ENCODE results near the gene RPH3AL. TPM values are rescaled to one million over a fixed set of nuclear protein-coding genes. Genes with fewer than 3 reads are reported as not detected.

The RPH3AL gene
- total and polyA plus RNA-seq, 2 of the 8 experiments (the other 6 are each of a cell fraction or from before 2014, with no cell fraction given): 5.6 to 5.8 TPM

- no peak overlapping the region for H3K4me2 ChIP-seq (ENCODE audit: insufficient read depth in 1 of 2, low read depth in 2 of 2, low read length in 2 of 2)
- no peak overlapping the region for H3K23ac ChIP-seq (ENCODE audit: insufficient read length)
- 93% methylated on average over 23 of the region's 31 CpGs; no CpG with 5 or more reads in 1 of the 2 experiments for WGBS, 2 experiments (ENCODE audit: extremely low coverage in 1 of 2, insufficient coverage in 1 of 2, insufficient read length in 1 of 2, insufficient replicate concordance in 2 of 2, low coverage in 1 of 2, low lambda C conversion rate in 2 of 2, missing lambda C conversion rate in 1 of 2)
- H2BK5ac ChIP-seq (ENCODE audit: low read depth, low read length): no peak overlapping the region; the same call in 1 of the 2 replicates
- no peaks in the 10 kb centered on the region for H3K9me3 ChIP-seq (ENCODE audit: insufficient read depth in 2 of 2, low read depth in 1 of 2, low read length in 1 of 2)
- H2BK20ac ChIP-seq (ENCODE audit: low read length): no peak overlapping the region
- H3K56ac ChIP-seq (replicated peaks; ENCODE audit: insufficient read length, low read depth, low read length): no peak overlapping the region
- no peak overlapping the region for H2BK120ac ChIP-seq (replicated peaks; ENCODE audit: low read depth, low read length)
- CTCF ChIA-PET (ENCODE audit: partially characterized antibody): interaction anchor here (1.1 to 1.6 kb wide), 2 partner anchors 8 to 115 kb away, joined by 4 to 5 read pairs; no protein-coding TSS in a partner anchor
- H3K79me2 ChIP-seq (ENCODE audit: control insufficient read depth in 1 of 2, insufficient read depth in 2 of 2, low read length in 2 of 2): no peaks in the 10 kb centered on the region
- no peak overlapping the region for H2BK15ac ChIP-seq (ENCODE audit: low read length)
- peak overlapping the region; percentile 40 for H4K91ac ChIP-seq (replicated peaks; ENCODE audit: insufficient read length, low read length)
- H3K4me3 ChIP-seq (ENCODE audit: extremely low read depth in 1 of 4, insufficient read depth in 2 of 4, low read depth in 3 of 4, low read length in 4 of 4): no peak overlapping the region
- H3K9ac ChIP-seq (replicated peaks in 1 of 4; ENCODE audit: extremely low read depth in 1 of 4, low read depth in 3 of 4, low read length in 3 of 4): no peak overlapping the region
- FAIRE-seq (no peak), DNase-seq (ENCODE audit: low read depth in 1 of 2, low spot score in 2 of 2) (no peak)
- H3K36me3 ChIP-seq (ENCODE audit: control insufficient read depth in 2 of 4, insufficient read depth in 4 of 4, low read length in 3 of 4): no peaks in the 10 kb centered on the region
- no peak overlapping the region for H3K14ac ChIP-seq (ENCODE audit: insufficient read length)
- POLR2A ChIA-PET (ENCODE audit: partially characterized antibody): interaction anchor here (1.8 kb wide), 1 partner anchor 11 kb away, joined by 4 read pairs; no protein-coding TSS in a partner anchor
- no peak overlapping the region for H3K18ac ChIP-seq (ENCODE audit: extremely low read depth, low read length)
- peaks cover 0 to 3% (median 0%) of the 10 kb centered on the region in 4 experiments; a peak in 1 of 7 replicates for H3K4me1 ChIP-seq (replicated peaks in 1 of 4; ENCODE audit: control insufficient read depth in 3 of 4, insufficient read depth in 4 of 4, low read length in 3 of 4)
- no peaks in the 10 kb centered on the region; a peak in 1 of 7 replicates for H3K27me3 ChIP-seq (replicated peaks in 1 of 4; ENCODE audit: control insufficient read depth in 3 of 4, extremely low read depth in 1 of 4, insufficient read depth in 3 of 4, low read length in 3 of 4)
- no peak overlapping the region for H3K27ac ChIP-seq (ENCODE audit: low read depth, low read length)
- H3K79me1 ChIP-seq (ENCODE audit: low read depth, low read length): no peaks in the 10 kb centered on the region
- no peak overlapping the region for H2BK12ac ChIP-seq (ENCODE audit: low read depth, low read length)
- H2AFZ ChIP-seq (ENCODE audit: low read length): no peak overlapping the region
- no peaks in the 10 kb centered on the region for H3K23me2 ChIP-seq (ENCODE audit: low read depth, low read length)
- no peak overlapping the region for H4K8ac ChIP-seq (ENCODE audit: extremely low read depth, insufficient read depth, low read length)
- no peak overlapping the region for H2AK5ac ChIP-seq (ENCODE audit: low read depth, low read length)
- no peak overlapping the region for H3K4ac ChIP-seq (replicated peaks; ENCODE audit: insufficient read length, low read depth, low read length)
- no peak overlapping the region for H4K5ac ChIP-seq (ENCODE audit: insufficient read length, low read depth, low read length)
- no peaks in the 10 kb centered on the region for H4K20me1 ChIP-seq (replicated peaks in 1 of 2; ENCODE audit: control insufficient read depth in 1 of 2, insufficient read depth in 2 of 2, low read length in 2 of 2)
- TF ChIP-seq SAP30 (IDR thresholded peaks at IDR 0.05; ENCODE audit: insufficient read depth, insufficient replicate concordance, low read length): no peak
- no peak for TF ChIP-seq CTCF (IDR thresholded peaks at IDR 0.05; ENCODE audit: control extremely low read depth in 1 of 3, insufficient read depth in 1 of 3, low read depth in 1 of 3, low read length in 3 of 3)
- TF ChIP-seq CHD1 (IDR thresholded peaks at IDR 0.05; ENCODE audit: low read depth, low read length): no peak
- no peak for TF ChIP-seq POLR2A (IDR thresholded peaks at IDR 0.05; ENCODE audit: control extremely low read depth in 1 of 2, low read depth in 2 of 2, low read length in 2 of 2)
- no peak for TF ChIP-seq NRF1 (IDR thresholded peaks at IDR 0.05; ENCODE audit: low read depth, low read length)
- no peak for TF ChIP-seq TEAD4 (IDR thresholded peaks at IDR 0.05; ENCODE audit: low read depth, low read length)
- TF ChIP-seq TBP (IDR thresholded peaks at IDR 0.05; ENCODE audit: low read depth, low read length): no peak
- TF ChIP-seq SRF (IDR thresholded peaks at IDR 0.05; ENCODE audit: low read depth, low read length): no peak
- no peak for TF ChIP-seq KDM1A (IDR thresholded peaks at IDR 0.05; ENCODE audit: borderline replicate concordance, low read length)
- no peak for TF ChIP-seq POLR2AphosphoS5 (IDR thresholded peaks at IDR 0.05; ENCODE audit: low read depth, low read length)
Measured at GRCh38 chr17:193841-194806, 158.5 kb downstream of the RPH3AL start.

Measured in H1 (cell line).